OCI-LY7 (cell line): ENCODE measurements around the gene REC8. TPM values are rescaled to one million over a fixed set of nuclear protein-coding genes. Genes with fewer than 3 reads are reported as not detected.
A peak's percentile ranks its signal among the peaks of the same experiment; 100 is the strongest.

Source experiments
- BruUV-seq: library from RNA; stranded (reverse); fragments of 400-500 nt; replicated peaks from 2 replicates; lab custom pipeline; 2021; lab: Mats Ljungman, UMichigan
- CTCF ChIA-PET: fragments of 300-600 bp; sonication (Branson Sonifier 250); formaldehyde crosslinking; loops from one replicate; lab custom pipeline; 2022; ENCODE audit warnings: antibody characterized with exemption; ENCODE audit not compliant: unreplicated experiment; lab: Charles Lee
- POLR2A ChIA-PET: fragments of 300-600 bp; sonication (Branson Sonifier 250); formaldehyde crosslinking; loops from one replicate; lab custom pipeline; 2022; ENCODE audit warnings: antibody characterized with exemption; lab: Charles Lee
- DNase-seq: peaks from one replicate; pipeline ENCODE4 v3.0.0-alpha.2; 2015; ENCODE audit warnings: low spot score
- H2AFZ ChIP-seq: fragments of 200-600 bp; sonication (generic), shearing (Covaris generic); 2 replicates; pipeline ENCODE4 v1.6.1; 2014; ENCODE audit warnings: mild to moderate bottlenecking, antibody characterized with exemption, low read length, moderate library complexity
- H3K27ac ChIP-seq: fragments of 200-600 bp; sonication (generic); 2 replicates; pipeline ENCODE4 v1.5.1; 2014; ENCODE audit warnings: mixed run types, low read depth, mild to moderate bottlenecking, moderate library complexity, low read length, inconsistent platforms; ENCODE audit not compliant: poor library complexity, severe bottlenecking
- H3K36me3 ChIP-seq: fragments of 200-600 bp; sonication (generic); 2 replicates; pipeline ENCODE4 v1.6.1; 2014; ENCODE audit warnings: mild to moderate bottlenecking, antibody characterized with exemption, low read length, moderate library complexity, mixed read lengths; ENCODE audit not compliant: insufficient read depth
- H3K4me1 ChIP-seq: fragments of 200-600 bp; sonication (generic); 2 replicates; pipeline ENCODE4 v1.5.1; 2014; ENCODE audit warnings: mild to moderate bottlenecking, low read length; ENCODE audit not compliant: insufficient read depth, poor library complexity, severe bottlenecking
- H3K4me2 ChIP-seq: fragments of 200-600 bp; sonication (generic); 2 replicates; pipeline ENCODE4 v1.6.1; 2014; ENCODE audit warnings: mild to moderate bottlenecking, low read length
- H3K4me3 ChIP-seq: fragments of 200-600 bp; sonication (generic); 2 replicates; pipeline ENCODE4 v1.5.1; 2014; ENCODE audit warnings: mild to moderate bottlenecking, low read depth, low read length; ENCODE audit not compliant: poor library complexity, severe bottlenecking
- H3K79me2 ChIP-seq: fragments of 200-600 bp; sonication (generic); 2 replicates; pipeline ENCODE4 v1.6.1; 2016; ENCODE audit warnings: low read depth, mild to moderate bottlenecking, low read length, moderate library complexity, mixed read lengths; ENCODE audit not compliant: insufficient read depth
- H3K9me2 ChIP-seq: fragments of 200-600 bp; sonication (generic); 2 replicates; pipeline ENCODE4 v1.6.1; 2016; ENCODE audit warnings: mild to moderate bottlenecking, low read length, mixed read lengths; ENCODE audit not compliant: insufficient read depth
- H3K9me3 ChIP-seq: fragments of 200-600 bp; sonication (generic); 2 replicates; pipeline ENCODE4 v1.6.1; 2014; ENCODE audit warnings: mild to moderate bottlenecking, mixed run types, low read length, mixed read lengths
- H4K20me1 ChIP-seq: fragments of 200-600 bp; sonication (generic); 2 replicates; pipeline ENCODE4 v1.6.1; 2014; ENCODE audit warnings: mild to moderate bottlenecking, antibody characterized with exemption, low read length, moderate library complexity, mixed read lengths; ENCODE audit not compliant: insufficient read depth
- EZH2phosphoT487 ChIP-seq: fragments of 200-600 bp; sonication (generic); IDR thresholded peaks from 2 replicates; pipeline ENCODE4 v1.6.1; 2018; ENCODE audit warnings: low read depth, borderline replicate concordance, mild to moderate bottlenecking, mixed run types, antibody characterized with exemption, low read length, moderate library complexity, mixed read lengths
- intact Hi-C: fragments of 100-400 bp; cut with micrococcal nuclease; formaldehyde crosslinking; loops from one replicate; pipeline ENCODE4 v1.10.0; 2022; ENCODE audit not compliant: unreplicated experiment
- total RNA-seq, 2 experiments: library from RNA; depleted of rRNA in 1 of 2; stranded (reverse); fragments of >200 nt in 1 of 2; shearing (Covaris generic) in 1 of 2; gene quantifications; 2 replicates each; pipeline ENCODE4 v1.2.3, GENCODE V29; 2014 to 2022
- TF ChIP-seq, protein P1 (sequence below): fragments of 200-600 bp; sonication (generic); conservative IDR thresholded peaks from 2 replicates; pipeline ENCODE4 v1.5.1; 2014; ENCODE audit warnings: mild to moderate bottlenecking, antibody characterized with exemption, low read length, moderate library complexity, mixed read lengths

The REC8 gene
- total RNA-seq, 2 experiments from 2014 or later = 9.8 to 14.2 TPM

DNA sequence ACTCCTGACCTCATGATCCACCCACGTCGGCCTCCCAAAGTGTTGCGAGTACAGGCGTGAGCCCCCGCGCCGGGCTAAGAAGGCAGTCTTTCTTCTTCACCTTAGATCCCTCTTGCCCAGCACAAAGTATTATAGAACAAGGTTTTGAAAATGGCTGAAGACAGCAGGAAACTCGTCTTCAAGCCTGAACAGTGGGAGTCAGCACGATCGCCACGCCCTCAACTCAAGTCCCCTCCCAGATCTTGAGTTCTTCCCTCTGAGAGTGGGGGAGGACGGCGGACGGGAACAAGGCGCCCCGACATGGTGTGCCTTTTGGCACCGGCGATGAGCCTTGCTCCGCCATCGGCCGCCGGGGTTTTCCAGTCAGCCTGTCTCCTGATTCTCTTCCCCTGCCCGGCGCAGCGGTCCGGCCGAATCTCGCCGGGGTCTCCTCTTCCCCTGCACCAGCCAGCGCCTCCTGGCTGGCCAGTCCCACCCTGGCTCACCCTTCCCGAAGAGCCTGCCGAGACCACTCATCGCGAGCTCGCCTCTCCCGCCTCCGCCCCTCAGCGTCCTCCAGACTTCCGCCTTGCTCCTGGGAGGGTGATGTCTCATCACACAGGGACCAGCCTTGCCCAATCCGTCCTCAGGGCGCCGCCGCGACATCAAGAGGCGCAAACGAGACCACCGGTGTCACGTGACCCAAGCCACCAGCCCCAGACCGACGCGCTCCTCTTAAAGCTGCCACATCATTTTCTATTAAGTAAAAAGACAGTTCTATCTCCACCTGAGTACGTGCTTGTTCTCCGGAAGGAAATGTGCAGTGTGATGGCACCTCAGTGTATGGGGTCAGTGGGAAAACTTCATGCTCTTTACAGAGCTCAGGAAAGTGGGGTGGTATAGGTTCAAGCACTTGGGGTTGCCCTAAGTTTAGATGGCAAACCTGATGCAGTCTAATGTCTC, 41.3 kb downstream of the REC8 start, which contains the start of gene CHMP4A:
TSS of gene CHMP4A (minus strand) at position 565 of the 942 bp plus-strand sequence. CDS start at position 516, 49 bp downstream.
- Histone ChIP-seq H3K27ac (peak within 1 kb of the TSS; percentile 82), H3K4me3 (peak within 1 kb of the TSS; percentile 76), H3K9me3 (no peaks in the 10 kb centered on the region), H3K36me3 (peaks cover 43% of the 10 kb centered on the region), H3K79me2 (peaks cover 27% of the 10 kb centered on the region), H2AFZ (peak within 1 kb of the TSS; percentile 40), H4K20me1 (no peaks in the 10 kb centered on the region), H3K4me2 (peak within 1 kb of the TSS; percentile 82), H3K4me1 (peaks cover 28% of the 10 kb centered on the region), H3K9me2 (no peaks in the 10 kb centered on the region)
- peak; percentile 98 for DNase-seq
- CTCF ChIA-PET = interaction anchor here (1.0 kb wide), 1 partner anchor 52 kb away, joined by 3 read pairs; the partner anchor contains the start of gene IRF9
- no peak for TF ChIP-seq EZH2phosphoT487
- TF ChIP-seq, protein P1, sequence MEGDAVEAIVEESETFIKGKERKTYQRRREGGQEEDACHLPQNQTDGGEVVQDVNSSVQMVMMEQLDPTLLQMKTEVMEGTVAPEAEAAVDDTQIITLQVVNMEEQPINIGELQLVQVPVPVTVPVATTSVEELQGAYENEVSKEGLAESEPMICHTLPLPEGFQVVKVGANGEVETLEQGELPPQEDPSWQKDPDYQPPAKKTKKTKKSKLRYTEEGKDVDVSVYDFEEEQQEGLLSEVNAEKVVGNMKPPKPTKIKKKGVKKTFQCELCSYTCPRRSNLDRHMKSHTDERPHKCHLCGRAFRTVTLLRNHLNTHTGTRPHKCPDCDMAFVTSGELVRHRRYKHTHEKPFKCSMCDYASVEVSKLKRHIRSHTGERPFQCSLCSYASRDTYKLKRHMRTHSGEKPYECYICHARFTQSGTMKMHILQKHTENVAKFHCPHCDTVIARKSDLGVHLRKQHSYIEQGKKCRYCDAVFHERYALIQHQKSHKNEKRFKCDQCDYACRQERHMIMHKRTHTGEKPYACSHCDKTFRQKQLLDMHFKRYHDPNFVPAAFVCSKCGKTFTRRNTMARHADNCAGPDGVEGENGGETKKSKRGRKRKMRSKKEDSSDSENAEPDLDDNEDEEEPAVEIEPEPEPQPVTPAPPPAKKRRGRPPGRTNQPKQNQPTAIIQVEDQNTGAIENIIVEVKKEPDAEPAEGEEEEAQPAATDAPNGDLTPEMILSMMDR = no peak
- BruUV-seq = no TSS peak
- intact Hi-C loops = loop anchor here (1.0 to 2.0 kb wide), 3 partner anchors 17 to 66 kb away; partner anchors contain the start of genes GMPR2, NEDD8, PSME2 and RNF31
- POLR2A ChIA-PET = interaction anchor here (0.7 to 3.0 kb wide), 12 partner anchors 17 to 229 kb away, joined by 3 to 18 read pairs (median 4); partner anchors contain the start of genes GMPR2, PCK2, PSME1 and RABGGTA

DNA sequence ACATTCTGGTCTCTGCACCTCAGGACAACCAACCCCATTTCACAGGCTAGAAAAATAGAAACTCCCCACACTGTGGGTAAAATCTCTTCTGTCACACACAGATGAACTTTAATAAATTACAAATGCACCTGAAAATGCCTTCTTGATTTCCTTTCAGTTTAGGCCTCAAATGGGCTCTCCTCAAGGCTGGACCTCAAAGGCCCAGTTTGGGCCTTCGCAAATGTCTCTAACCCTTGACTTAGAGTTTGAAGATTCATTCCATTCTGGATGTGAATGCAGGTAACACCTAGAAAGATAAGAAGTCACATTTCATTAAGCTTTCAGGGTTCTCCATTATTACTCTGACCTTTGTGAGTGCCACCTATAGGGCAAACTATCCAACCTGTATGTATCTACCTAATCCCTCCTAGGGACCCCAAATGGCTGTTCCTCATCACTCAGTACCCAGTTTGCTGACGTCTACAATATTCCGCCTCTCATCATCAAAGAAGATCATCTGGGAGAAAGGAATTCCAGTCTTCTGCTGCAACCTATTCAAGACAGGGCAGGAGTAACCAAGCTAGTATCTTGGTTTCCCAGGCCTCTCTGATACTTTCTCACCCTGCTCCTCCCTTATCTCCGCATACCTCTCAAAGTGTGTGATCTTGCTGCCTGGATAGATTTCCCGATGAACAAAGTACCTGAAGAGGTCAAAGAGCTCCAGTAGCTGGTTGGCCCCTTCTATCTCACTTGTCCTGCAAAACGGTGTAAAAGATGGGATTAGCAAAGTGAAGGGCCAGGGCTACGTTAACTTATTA, 42.2 kb downstream of the REC8 start:
- Histone ChIP-seq H3K36me3 (peaks cover 34% of the 10 kb centered on the region), H3K9me3 (no peaks in the 10 kb centered on the region), H3K4me1 (peaks cover 28% of the 10 kb centered on the region), H3K27ac (peak overlapping the region; percentile 82), H3K4me3 (peak overlapping the region; percentile 76), H4K20me1 (no peaks in the 10 kb centered on the region), H3K9me2 (no peaks in the 10 kb centered on the region), H2AFZ (peak overlapping the region; percentile 22; the same call in 1 of the 2 replicates), H3K79me2 (peaks cover 27% of the 10 kb centered on the region), H3K4me2 (peak overlapping the region; percentile 82)
- intact Hi-C loops = loop anchor here (1.0 to 2.0 kb wide), 3 partner anchors 18 to 67 kb away; partner anchors contain the start of genes GMPR2, NEDD8, PSME2 and RNF31
- no peak for TF ChIP-seq EZH2phosphoT487
- TF ChIP-seq, protein P1 = peak; percentile 65
- DNase-seq = no peak
- BruUV-seq = TSS peak; percentile 93
- ChIA-PET POLR2A (interaction anchor here (0.7 to 3.0 kb wide), 16 partner anchors 8 to 228 kb away, joined by 3 to 18 read pairs (median 4); partner anchors contain the start of genes GMPR2, PCK2, PSME1 and RABGGTA), CTCF (interaction anchor here (1.0 kb wide), 1 partner anchor 53 kb away, joined by 3 read pairs; the partner anchor contains the start of gene IRF9)
